ENCODE measurements around the gene DMC1. TPM values are rescaled to one million over a fixed set of nuclear protein-coding genes. Genes with fewer than 3 reads are reported as not detected.

Gene DMC1
- total RNA-seq, 2 donors from 2014 or later = 4.2 to 6.8 TPM

DNA sequence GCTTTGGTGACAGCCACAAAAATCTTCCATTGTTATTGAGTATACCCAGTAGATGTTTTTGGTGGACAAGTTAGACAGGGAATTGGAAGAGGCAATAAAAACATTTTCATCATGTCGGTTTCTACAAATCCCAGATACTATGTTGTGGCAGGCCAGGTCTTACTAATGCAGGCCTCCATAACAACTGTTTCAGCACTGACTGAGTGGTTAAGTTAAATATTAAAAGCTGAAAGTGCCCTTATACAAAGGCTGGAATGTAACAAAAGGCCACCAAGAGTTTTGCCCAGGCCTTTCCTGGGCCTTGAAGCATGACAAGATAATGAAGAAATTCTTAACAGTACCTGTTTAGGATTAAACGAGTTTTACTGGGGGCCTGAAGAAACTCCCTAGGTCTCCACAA lies 29.3 kb downstream of the DMC1 start:
- no peak overlapping the region for H3K9ac ChIP-seq (ENCODE audit: extremely low read depth, low read length, poor library complexity, severe bottlenecking)
- peaks cover 4% of the 10 kb centered on the region for H3K4me1 ChIP-seq (ENCODE audit: control insufficient read depth, insufficient read depth, low read length)
- Mint-ChIP-seq H3K27ac (no peak overlapping the region), H3K4me3 (no peak overlapping the region), H3K36me3 (ENCODE audit: low read depth) (peaks cover 21% of the 10 kb centered on the region), H3K9me3 (peaks cover 29% of the 10 kb centered on the region), H3K4me1 (peaks cover 11% of the 10 kb centered on the region), H3K27me3 (ENCODE audit: insufficient read depth) (no peaks in the 10 kb centered on the region)
- peak overlapping the region; percentile 38 for H3K4me3 ChIP-seq (ENCODE audit: low read length)
- DNase-seq = no peak
- no peaks in the 10 kb centered on the region for H3K27me3 ChIP-seq (ENCODE audit: control insufficient read depth, insufficient read depth, low read length, poor library complexity, severe bottlenecking)
- TF ChIP-seq, protein P1, sequence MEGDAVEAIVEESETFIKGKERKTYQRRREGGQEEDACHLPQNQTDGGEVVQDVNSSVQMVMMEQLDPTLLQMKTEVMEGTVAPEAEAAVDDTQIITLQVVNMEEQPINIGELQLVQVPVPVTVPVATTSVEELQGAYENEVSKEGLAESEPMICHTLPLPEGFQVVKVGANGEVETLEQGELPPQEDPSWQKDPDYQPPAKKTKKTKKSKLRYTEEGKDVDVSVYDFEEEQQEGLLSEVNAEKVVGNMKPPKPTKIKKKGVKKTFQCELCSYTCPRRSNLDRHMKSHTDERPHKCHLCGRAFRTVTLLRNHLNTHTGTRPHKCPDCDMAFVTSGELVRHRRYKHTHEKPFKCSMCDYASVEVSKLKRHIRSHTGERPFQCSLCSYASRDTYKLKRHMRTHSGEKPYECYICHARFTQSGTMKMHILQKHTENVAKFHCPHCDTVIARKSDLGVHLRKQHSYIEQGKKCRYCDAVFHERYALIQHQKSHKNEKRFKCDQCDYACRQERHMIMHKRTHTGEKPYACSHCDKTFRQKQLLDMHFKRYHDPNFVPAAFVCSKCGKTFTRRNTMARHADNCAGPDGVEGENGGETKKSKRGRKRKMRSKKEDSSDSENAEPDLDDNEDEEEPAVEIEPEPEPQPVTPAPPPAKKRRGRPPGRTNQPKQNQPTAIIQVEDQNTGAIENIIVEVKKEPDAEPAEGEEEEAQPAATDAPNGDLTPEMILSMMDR (conservative IDR thresholded peaks at IDR 0.05) = no peak
- H3K9me3 ChIP-seq (ENCODE audit: control insufficient read depth, low read length) = peaks cover 24% of the 10 kb centered on the region
- H3K27ac ChIP-seq (ENCODE audit: low read depth, low read length) = no peak overlapping the region
- H3K36me3 ChIP-seq (ENCODE audit: control insufficient read depth, insufficient read depth, low read length) = no peaks in the 10 kb centered on the region
- WGBS, 2 experiments (ENCODE audit: insufficient coverage in 1 of 2, insufficient read length in 1 of 2) = 86 to 88% methylated on average over 2 of the region's 2 CpGs

DNA sequence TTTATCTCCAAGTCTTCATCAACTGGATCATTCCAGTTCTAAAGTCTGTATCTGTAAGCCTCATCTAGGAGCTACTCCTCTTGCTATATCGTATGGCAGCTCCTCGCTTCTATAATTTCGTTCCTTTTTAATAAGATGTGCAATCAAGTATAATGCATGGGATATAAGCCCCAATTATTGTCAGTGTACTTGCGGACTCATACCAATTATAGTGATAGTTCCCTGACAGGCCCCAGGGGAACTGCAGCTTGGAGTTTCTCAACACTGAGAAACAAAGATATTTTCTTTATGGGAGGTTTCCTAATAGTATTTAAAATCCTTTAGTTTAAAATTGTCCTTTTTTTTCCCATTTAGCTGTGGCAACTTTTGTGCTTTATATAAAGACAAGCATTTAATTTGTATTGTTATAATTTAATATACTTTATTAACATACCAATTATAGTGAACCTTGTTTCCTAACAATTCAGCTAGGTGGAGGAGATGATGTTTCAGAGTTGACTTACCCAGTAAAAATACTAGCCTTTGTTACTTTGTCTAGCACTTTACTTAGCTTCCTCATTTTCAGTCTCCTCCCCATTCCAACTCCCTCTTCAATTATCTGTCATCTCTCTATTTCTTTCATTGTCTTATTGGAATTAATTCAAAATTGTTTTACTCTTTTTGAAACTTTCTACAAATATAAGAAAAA lies 38.6 kb downstream of the DMC1 start:
- H3K27me3 Mint-ChIP-seq (ENCODE audit: insufficient read depth) = no peaks in the 10 kb centered on the region
- Histone ChIP-seq H3K4me3 (ENCODE audit: low read length) (no peak overlapping the region), H3K27me3 (ENCODE audit: control insufficient read depth, insufficient read depth, low read length, poor library complexity, severe bottlenecking) (no peaks in the 10 kb centered on the region), H3K9me3 (ENCODE audit: control insufficient read depth, low read length) (no peaks in the 10 kb centered on the region), H3K4me1 (ENCODE audit: control insufficient read depth, insufficient read depth, low read length) (no peaks in the 10 kb centered on the region), H3K27ac (ENCODE audit: low read depth, low read length) (no peak overlapping the region), H3K36me3 (ENCODE audit: control insufficient read depth, insufficient read depth, low read length) (no peaks in the 10 kb centered on the region), H3K9ac (ENCODE audit: extremely low read depth, low read length, poor library complexity, severe bottlenecking) (no peak overlapping the region)
- DNase-seq = no peak
- H3K9me3 Mint-ChIP-seq = no peaks in the 10 kb centered on the region
- H3K4me1 Mint-ChIP-seq = peaks cover 4% of the 10 kb centered on the region
- TF ChIP-seq, protein P1 (conservative IDR thresholded peaks at IDR 0.05) = no peak
- H3K36me3 Mint-ChIP-seq (ENCODE audit: low read depth) = no peaks in the 10 kb centered on the region
- no peak overlapping the region for H3K4me3 Mint-ChIP-seq
- 97% methylated on average over 4 of the region's 4 CpGs; no CpG with 5 or more reads in 1 of the 2 experiments for WGBS, 2 experiments (ENCODE audit: insufficient coverage in 1 of 2, insufficient read length in 1 of 2)
- H3K27ac Mint-ChIP-seq = no peak overlapping the region

DNA sequence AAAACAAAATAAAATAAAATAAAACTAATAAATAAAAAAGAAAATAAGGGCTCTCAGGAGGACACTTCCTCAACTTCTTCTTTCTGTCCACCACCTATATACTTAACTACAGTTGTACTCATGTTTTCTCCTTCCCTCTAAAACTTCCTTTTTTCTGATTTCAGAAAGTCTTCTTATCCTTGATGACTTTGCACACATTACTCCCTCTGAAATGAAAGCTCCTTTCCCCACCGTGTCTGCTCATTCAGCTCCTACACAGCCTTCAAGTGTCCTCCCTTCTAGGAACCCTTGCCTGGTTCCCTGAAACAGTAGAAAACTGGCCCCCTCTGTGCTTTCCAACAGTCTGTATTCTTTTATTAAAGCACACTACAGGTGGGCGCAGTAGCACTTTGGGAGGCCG lies 45.6 kb downstream of the DMC1 start:
- 83 to 94% methylated on average over 1 to 3 of the region's 3 CpGs for WGBS, 2 experiments (ENCODE audit: insufficient coverage in 1 of 2, insufficient read length in 1 of 2)
- H3K4me3 ChIP-seq (ENCODE audit: low read length) = no peak overlapping the region
- Mint-ChIP-seq H3K27me3 (ENCODE audit: insufficient read depth) (no peaks in the 10 kb centered on the region), H3K4me1 (no peaks in the 10 kb centered on the region), H3K9me3 (no peaks in the 10 kb centered on the region), H3K4me3 (no peak overlapping the region), H3K36me3 (ENCODE audit: low read depth) (no peaks in the 10 kb centered on the region), H3K27ac (no peak overlapping the region)
- H3K4me1 ChIP-seq (ENCODE audit: control insufficient read depth, insufficient read depth, low read length) = no peaks in the 10 kb centered on the region
- TF ChIP-seq, protein P1 (conservative IDR thresholded peaks at IDR 0.05) = no peak
- no peak for DNase-seq
- no peaks in the 10 kb centered on the region for H3K27me3 ChIP-seq (ENCODE audit: control insufficient read depth, insufficient read depth, low read length, poor library complexity, severe bottlenecking)
- no peak overlapping the region for H3K27ac ChIP-seq (ENCODE audit: low read depth, low read length)
- no peak overlapping the region for H3K9ac ChIP-seq (ENCODE audit: extremely low read depth, low read length, poor library complexity, severe bottlenecking)
- no peaks in the 10 kb centered on the region for H3K9me3 ChIP-seq (ENCODE audit: control insufficient read depth, low read length)
- H3K36me3 ChIP-seq (ENCODE audit: control insufficient read depth, insufficient read depth, low read length) = no peaks in the 10 kb centered on the region
